ENCODE results near the gene PKNOX2. TPM values are rescaled to one million over a fixed set of nuclear protein-coding genes. Genes with fewer than 3 reads are reported as not detected.

PKNOX2 gene
- total and polyA plus RNA-seq, 9 of the 15 experiments (the other 6 are each of a cell fraction or from before 2014, with no cell fraction given): not detected

- H3K36me3 ChIP-seq (ENCODE audit: control insufficient read depth, insufficient read depth, low read length): no peaks in the 10 kb centered on the region
- no peaks in the 10 kb centered on the region for H3K79me2 ChIP-seq (ENCODE audit: control insufficient read depth, insufficient read depth, low read length)
- no peaks in the 10 kb centered on the region for H4K20me1 ChIP-seq (replicated peaks; ENCODE audit: control insufficient read depth, insufficient read depth, low read length)
- DNase-seq (ENCODE audit: extremely low read depth in 1 of 4, low spot score in 3 of 4) (no peak), ATAC-seq (no peak), FAIRE-seq (no peak)
- H3K4me1 ChIP-seq (replicated peaks in 1 of 2; ENCODE audit: control insufficient read depth in 2 of 2, insufficient read depth in 2 of 2, low read length in 2 of 2): no peaks in the 10 kb centered on the region
- TF ChIP-seq CTCF (IDR thresholded peaks at IDR 0.05 in 2 of 3, conservative IDR thresholded peaks at IDR 0.05 in 1 of 3; ENCODE audit: insufficient read depth in 2 of 3, low read depth in 1 of 3, low read length in 3 of 3) (0 out of 6 replicates have a peak, but pooled peaks of 1 of the 3 experiments have one; percentile 3), SMC3 (conservative IDR thresholded peaks at IDR 0.05; ENCODE audit: insufficient read depth, low read depth, low read length) (no peak), TAF7 (tag; IDR thresholded peaks at IDR 0.05) (no peak), SNRNP70 (optimal IDR thresholded peaks at IDR 0.05; ENCODE audit: low read depth, low read length) (no peak), ATF6 (CRISPR knock-in tag; IDR thresholded peaks at IDR 0.05) (no peak), TAF15 (IDR thresholded peaks at IDR 0.05; ENCODE audit: low read depth, low read length) (no peak), ZNF280B (CRISPR knock-in tag; IDR thresholded peaks at IDR 0.05) (no peak), PCBP2 (IDR thresholded peaks at IDR 0.05; ENCODE audit: low read depth, low read length, poor library complexity, severe bottlenecking) (no peak)
- H3K4me2 ChIP-seq (ENCODE audit: insufficient read depth, low read length): no peak overlapping the region
- no peak overlapping the region for H3K9ac ChIP-seq (ENCODE audit: insufficient read depth in 1 of 2, low read depth in 2 of 2, low read length in 2 of 2)
- no TSS peak for BruUV-seq (replicated peaks)
- H2AFZ ChIP-seq (ENCODE audit: low read depth, low read length): no peak overlapping the region
- WGBS (ENCODE audit: insufficient coverage, low coverage, missing lambda C conversion rate): 0% methylated on average over 4 of the region's 4 CpGs
- H3K4me3 ChIP-seq: no peak overlapping the region
- peaks cover 0 to 24% of the 10 kb centered on the region in 2 experiments; a peak in 3 of 5 replicates for H3K27me3 ChIP-seq (ENCODE audit: control insufficient read depth in 2 of 2, insufficient read depth in 2 of 2, low read length in 2 of 2)
- no peaks in the 10 kb centered on the region for H3K9me3 ChIP-seq (replicated peaks; ENCODE audit: control insufficient read depth, insufficient read depth, low read depth, low read length)
- CTCF ChIA-PET (ENCODE audit: low intra/inter-chr PET ratio): no interaction called here
- POLR2A ChIA-PET: interaction anchor here (0.6 to 1.7 kb wide), 4 partner anchors 9 to 31 kb away, joined by 3 to 5 read pairs (median 3); no protein-coding TSS in a partner anchor
- no peaks in the 10 kb centered on the region for H3K9me1 ChIP-seq (ENCODE audit: control insufficient read depth, insufficient read depth, low read length)
- H3K27ac ChIP-seq (ENCODE audit: extremely low read depth, low read depth, low read length): no peak overlapping the region
- in situ Hi-C loops (cut with MboI): no loop called here
- intact Hi-C loops (cut with micrococcal nuclease): no loop called here
Observed at GRCh38 chr11:125320347-125321076, 156.0 kb downstream of the PKNOX2 start.
